ENCODE data around the gene ATXN1. TPM values are rescaled to one million over a fixed set of nuclear protein-coding genes. Genes with fewer than 3 reads are reported as not detected.

Gene ATXN1
- total RNA-seq, 1 donor from 2014 or later = 9.1 TPM

DNA sequence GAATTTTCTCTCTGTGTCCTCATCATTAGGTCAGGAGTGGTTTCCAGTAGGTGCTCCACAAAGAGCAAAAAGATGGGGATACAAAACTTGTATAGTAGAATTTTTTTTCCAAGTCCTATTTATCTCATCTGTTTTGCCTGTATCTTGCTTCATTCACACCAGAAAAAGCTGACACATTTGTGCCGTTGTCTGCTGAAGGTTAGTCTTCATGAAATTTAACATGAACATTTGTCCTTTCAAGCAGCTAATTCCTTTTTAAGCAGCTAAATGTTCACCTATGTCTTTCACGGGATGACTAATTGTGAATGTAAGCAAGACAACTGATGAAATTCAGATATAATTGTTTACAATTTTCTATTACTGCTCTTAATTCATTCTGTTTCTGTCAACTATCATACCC, 83.8 kb downstream of the ATXN1 start:
- DNase-seq (ENCODE audit: low read depth in 2 of 2) = no peak

DNA sequence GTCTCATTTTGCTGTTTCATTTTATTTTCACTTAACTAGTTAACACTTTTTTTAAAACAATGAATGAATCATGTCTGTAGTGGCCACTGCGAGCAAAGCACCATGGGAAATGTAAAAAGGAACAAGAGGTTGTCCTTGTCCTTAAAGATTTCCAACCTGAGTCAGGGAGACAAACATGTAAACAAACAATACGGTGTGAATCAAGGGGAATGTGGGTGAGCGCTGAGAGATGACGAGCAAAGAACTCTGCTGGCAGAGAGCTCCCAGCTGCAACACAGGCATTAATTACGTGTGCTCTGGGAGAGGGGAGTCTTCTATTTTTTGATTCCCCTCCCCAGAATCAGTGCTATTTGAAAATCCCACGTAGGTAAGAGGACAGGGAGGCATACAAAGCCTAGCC, 84.3 kb downstream of the ATXN1 start:
- DNase-seq (ENCODE audit: low read depth in 2 of 2) = peak in 1 of 2 donors; percentile 41

DNA sequence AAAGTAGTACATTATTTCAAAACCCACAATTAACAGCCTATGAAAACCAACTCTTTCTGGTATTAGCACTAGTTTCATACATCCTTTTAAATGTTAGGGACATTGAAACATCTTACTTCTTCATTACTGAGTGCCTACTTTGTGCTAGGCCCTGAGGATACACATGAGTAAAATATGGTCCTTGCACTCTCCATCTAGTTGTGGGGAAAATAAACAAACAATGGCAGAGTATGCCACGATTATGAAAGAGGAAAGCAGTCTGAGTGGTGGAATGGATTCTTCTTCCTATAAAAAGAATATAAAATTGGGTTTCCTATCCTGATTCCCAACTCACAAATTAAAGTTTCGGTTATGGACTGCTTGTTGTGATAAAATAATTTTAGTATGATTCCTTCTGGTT, 84.9 kb downstream of the ATXN1 start:
- no peak for DNase-seq (ENCODE audit: low read depth in 2 of 2)

DNA sequence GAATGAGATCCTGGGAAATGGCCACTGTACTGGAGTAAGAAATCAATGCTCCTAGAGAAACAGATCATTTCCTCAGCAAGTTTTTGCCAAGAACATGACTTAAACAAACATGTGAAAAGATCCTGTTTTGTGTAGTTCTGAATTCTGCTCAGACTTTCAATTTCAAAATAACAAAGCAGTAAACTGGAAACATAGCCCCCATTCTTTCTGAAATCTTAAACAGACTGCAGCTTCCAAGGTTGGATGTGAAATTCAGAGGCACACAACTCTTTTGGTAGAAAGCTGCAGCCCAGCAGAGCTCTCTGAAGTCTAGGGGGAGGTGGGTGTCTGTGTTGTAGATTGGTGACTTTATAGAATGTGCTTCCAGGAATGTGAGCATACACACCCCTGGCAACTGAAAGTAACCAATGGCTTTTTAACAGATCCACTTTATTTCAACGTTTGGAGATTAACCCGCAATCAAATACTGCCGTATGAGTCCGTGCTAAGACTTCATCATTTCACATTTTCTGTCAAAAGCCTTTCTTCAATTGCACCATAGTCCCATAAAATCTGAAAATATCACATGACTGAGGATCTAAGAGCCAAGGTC, 86.4 kb downstream of the ATXN1 start:
- peak in 1 of 2 donors; percentile 77 for DNase-seq (ENCODE audit: low read depth in 2 of 2)

DNA sequence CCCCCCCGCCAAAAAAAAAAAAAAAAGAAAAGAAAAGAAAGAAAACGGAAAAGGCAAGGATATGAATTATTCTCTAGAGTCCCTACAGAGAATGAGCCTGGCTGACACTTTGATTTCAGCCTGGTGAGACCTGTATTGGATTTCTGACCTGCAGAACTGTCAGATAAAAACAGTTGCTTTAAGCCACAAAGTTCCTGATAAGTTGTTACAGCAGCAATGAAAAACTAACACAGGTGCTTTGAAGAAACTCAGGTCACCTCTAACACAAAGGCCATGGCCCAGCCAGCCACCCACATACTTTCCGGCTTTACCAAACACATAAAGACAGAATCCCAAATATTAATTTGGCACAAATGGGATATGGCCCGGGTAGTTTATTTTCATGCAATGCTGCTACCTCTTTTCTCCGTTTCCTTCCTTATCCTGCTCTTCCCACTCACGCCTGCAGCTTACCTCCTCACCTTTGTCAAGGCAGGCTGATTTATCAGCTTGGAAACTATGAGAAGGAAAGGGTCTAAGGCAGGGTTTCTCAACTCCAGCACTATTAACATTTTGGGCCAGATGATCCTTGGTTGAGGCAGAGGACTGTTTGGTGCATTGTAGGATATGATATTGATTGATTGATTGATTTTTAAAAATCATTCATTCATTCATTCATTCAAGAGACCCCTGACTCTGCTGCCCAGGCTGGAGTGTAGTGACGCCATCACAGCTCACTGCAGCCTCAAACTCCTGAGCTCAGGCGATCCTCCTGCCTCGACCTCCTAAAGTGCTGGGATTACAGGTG, 88.1 kb downstream of the ATXN1 start:
- DNase-seq (ENCODE audit: low read depth in 2 of 2) = no peak

DNA sequence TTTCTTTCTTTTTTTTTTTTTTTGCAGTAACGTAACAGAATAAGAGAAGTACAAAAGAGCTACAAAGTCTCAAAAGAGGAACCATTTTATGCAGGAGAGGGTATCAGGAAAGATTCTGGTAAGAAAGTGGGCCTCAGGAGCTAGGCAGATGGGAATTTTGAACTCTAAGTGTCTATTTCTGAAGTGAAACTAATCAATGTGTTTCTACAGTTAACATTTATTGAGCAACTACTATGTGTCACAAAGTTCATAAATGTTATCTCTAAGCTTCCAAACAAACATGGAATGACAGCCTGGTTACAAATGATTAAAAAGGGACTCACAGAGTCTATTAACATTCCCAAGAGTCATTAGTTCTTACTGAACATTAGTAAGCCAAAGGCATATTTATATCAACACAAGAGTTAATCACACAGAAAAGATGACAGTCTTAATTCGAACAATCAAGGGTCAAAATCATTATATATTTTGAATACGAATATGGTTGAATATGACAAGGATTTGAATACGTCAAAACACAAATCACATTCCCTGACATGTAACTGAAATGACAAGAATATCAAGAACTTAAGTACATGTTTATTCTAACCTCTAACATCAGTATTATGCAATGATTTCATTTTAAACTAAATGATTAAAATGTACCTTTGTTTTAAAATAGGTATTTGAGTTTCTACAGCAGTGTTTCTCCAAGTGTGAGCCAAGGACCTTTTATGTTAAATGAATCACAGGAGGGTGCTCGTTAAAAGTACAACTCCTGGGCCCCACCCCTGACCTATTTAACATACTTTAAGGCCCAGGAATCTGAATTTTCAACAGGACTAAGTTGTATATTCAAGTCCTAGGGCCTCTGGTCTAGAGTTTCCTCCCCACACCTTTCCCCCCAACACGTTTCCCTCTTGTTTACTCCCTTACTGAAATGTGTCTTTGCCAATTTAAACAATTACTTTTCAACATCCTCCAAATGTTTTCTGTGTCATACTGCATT, 89.7 kb downstream of the ATXN1 start:
- peak in 1 of 2 donors; percentile 24 for DNase-seq (ENCODE audit: low read depth in 2 of 2)

DNA sequence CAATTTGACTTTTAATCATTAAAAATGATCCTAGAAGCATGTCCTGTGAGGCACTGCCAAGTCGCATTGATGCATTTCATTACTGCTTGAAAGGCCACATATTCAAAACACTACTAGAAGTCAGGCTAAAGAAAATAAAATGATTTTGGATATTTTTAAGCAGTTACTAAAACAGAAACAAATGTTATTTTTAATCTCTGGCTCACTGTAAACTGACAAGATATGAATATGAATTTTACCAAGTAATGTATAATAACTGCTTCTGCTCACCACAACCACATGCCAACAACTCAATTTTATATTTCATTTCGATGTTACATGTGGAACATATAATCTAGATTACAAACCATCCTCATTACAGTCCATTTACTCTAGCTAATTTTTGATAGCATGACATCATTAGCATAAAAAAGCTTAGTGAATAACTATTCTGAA, 90.6 kb downstream of the ATXN1 start:
- DNase-seq (ENCODE audit: low read depth in 2 of 2) = no peak

GRCh38 chr6:16670183-16670582, 91.1 kb downstream of the ATXN1 start:
- DNase-seq (ENCODE audit: low read depth in 2 of 2) = no peak

DNA sequence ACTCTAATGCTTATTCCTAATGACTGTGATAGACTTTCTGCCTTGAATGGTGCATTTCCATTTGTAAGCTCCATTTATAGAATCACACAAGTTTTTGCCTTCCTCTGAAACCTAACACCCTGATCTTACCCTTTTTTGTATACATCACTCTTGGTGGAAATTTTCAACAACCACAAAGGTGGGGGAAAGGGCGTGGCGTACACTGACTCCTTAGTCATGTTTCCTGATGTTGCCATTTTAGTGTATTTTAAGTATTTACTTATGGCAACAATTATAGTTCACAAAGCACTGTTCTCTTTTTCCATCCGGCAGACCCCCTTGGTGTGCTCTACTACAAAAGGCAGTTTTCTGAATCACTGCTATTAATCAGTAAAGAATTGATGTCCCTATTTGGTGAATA, 92.0 kb downstream of the ATXN1 start:
- DNase-seq (ENCODE audit: low read depth in 2 of 2) = peak; percentile 18 to 93

DNA sequence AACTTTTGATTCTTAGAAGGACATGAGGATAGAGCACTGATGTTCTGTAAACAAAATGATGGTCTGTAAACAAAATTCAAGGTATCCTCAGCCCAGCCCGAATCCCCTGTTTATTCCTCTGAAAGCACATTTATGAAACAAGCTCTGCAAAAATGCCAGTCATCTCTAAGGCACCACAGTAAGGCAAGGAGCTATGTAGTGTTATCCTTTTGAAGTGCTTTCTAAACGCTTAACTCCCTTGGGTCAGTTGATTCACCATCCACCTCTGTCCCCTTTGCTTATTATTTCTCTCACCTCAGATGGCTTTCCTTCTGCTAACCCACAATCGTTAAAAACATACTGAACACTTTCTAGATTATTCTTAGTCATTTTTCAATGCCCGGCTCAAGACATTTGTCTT, 93.8 kb downstream of the ATXN1 start:
- no peak for DNase-seq (ENCODE audit: low read depth in 2 of 2)

DNA sequence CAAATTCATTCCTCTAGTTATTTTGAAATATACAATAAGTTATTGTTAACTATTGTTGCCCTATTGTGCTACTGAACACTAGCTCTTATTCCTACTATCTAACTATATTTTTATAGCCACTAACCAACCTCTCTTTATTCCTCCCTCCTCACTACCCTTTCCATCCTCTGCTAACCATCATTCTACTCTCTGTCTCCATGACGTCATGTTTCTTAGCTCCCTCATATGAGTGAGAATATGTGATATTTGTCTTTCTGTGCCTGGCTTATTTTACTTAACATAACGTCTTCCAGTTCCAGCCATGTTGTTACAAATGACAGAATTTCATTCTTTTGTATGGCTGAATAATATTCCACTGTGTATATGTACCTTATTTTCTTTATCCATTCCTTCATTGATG, 95.3 kb downstream of the ATXN1 start:
- no peak for DNase-seq (ENCODE audit: low read depth in 2 of 2)

- DNase-seq (ENCODE audit: low read depth in 2 of 2) = no peak
Measured at GRCh38 chr6:16665182-16665581, 96.1 kb downstream of the ATXN1 start.

DNA sequence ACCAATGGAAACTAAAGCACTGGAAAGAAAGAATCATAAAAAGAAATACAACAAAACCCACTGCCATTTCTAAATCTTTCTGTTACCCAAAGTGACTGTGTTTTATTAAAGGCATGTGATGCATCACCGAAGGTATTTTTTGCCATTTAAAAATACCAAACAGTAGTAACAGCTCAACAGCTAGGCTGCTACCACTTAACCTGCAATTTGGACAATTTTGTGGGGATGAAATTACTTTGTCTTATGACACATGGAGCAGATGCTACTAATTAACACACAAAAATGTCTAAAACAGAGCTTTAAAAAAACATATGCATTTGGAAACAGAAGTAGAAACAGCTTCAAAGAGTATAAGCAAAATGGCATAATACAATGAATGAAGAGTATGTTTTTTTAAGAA, 97.4 kb downstream of the ATXN1 start:
- no peak for DNase-seq (ENCODE audit: low read depth in 2 of 2)

DNA sequence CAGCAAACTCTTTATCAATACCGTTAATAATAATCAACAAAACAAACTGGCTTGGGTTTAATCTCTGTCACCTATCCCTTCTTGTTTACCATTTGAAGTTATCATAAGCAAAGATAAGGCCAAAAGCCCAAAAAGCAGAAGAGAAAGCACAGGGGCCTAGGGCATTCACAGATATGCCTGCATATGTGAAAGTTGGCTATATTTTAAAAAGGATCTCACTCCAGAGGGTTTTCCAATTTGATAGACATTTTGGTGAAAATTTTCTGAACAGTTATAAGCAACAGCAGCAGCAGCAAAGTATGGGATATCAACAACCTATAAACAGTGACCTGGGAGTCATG, 101.1 kb downstream of the ATXN1 start:
- no peak for DNase-seq (ENCODE audit: low read depth in 2 of 2)

- DNase-seq (ENCODE audit: low read depth in 2 of 2) = peak in 1 of 2 donors; percentile 26
Measured at GRCh38 chr6:16659466-16660156, 101.6 kb downstream of the ATXN1 start.

- no peak for DNase-seq (ENCODE audit: low read depth in 2 of 2)
Measured at GRCh38 chr6:16658348-16659034, 102.8 kb downstream of the ATXN1 start.

DNA sequence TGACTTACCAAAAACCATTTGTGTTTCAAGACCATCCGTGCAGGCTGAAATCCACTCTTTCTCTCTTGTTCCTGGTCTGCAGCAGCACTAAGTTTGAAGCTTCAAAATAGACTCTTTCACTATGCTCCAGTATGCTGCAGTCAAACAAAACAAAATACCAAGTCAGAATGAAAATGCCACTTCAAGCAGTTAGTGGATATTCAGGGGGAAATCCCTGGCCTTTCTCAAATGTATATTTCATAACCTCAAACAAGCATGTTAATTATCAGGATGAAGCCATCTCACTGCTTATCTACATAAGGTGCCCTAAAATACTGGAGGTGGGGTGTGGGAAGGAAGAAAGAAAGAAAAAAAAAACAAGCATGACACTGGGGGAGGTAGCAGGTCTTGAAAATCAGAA, 103.5 kb downstream of the ATXN1 start:
- no peak for DNase-seq (ENCODE audit: low read depth in 2 of 2)

GRCh38 chr6:16656451-16656850, 104.8 kb downstream of the ATXN1 start:
- no peak for DNase-seq (ENCODE audit: low read depth in 2 of 2)

DNA sequence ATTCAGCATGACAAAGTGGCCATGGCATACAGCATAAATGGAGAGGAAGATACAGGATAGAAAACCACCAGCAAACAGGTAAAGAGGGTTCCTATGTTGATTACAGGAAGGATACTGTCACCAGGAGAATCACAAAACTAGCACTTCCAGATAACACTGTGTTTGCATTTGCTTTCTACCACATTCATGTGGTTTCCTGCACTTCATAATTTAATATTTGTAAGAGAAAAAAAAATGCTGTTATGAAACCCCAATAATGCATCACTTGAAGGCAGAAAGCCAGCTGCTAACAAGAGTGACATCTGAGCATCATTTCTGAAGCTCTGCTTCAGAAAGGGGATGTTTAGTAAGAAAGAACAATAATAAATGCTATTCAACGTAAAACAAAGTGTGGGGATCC, 106.6 kb downstream of the ATXN1 start:
- DNase-seq (ENCODE audit: low read depth in 2 of 2) = no peak

GRCh38 chr6:16653226-16653625, 108.0 kb downstream of the ATXN1 start:
- DNase-seq (ENCODE audit: low read depth in 2 of 2) = no peak

- DNase-seq (ENCODE audit: low read depth in 2 of 2) = no peak
Measured at GRCh38 chr6:16651871-16652270, 109.4 kb downstream of the ATXN1 start.

All from dermis microvascular lymphatic vessel endothelial cell (primary cell).